ENCODE measurements around the gene TAAR6. TPM values are rescaled to one million over a fixed set of nuclear protein-coding genes. Genes with fewer than 3 reads are reported as not detected.

The TAAR6 gene
- total and polyA plus RNA-seq, 8 donors = not detected

GRCh38 chr6:132567566-132567965 is 2.6 kb upstream of the TAAR6 start:
- Histone ChIP-seq H3K9me3 (no peaks in the 10 kb centered on the region), H3K4me1 (peaks cover 0 to 3% of the 10 kb centered on the region in 2 donors), H3K4me3 (no peak overlapping the region), H3K27ac (no peak overlapping the region), H3K36me3 (no peaks in the 10 kb centered on the region), H3K27me3 (peaks cover 3 to 19% of the 10 kb centered on the region in 2 donors)
- DNase-seq (no peak), ATAC-seq (no peak)
- intact Hi-C loops (cut with DNase I) = no loop called here
- no peak for TF ChIP-seq CTCF (IDR thresholded peaks at IDR 0.05)

- Histone ChIP-seq H3K4me3 (no peak overlapping the region), H3K27me3 (peaks cover 0 to 19% of the 10 kb centered on the region in 2 donors), H3K27ac (no peak overlapping the region), H3K9me3 (no peaks in the 10 kb centered on the region), H3K4me1 (peaks cover 0 to 3% of the 10 kb centered on the region in 2 donors), H3K36me3 (no peaks in the 10 kb centered on the region)
- intact Hi-C loops (cut with DNase I) = no loop called here
- ATAC-seq (no peak), DNase-seq (no peak)
- TF ChIP-seq CTCF (IDR thresholded peaks at IDR 0.05) = no peak
These were observed 1.5 kb upstream of the TAAR6 start for GRCh38 chr6:132568611-132569010.

- no peak for ATAC-seq
These were observed 952 bp upstream of the TAAR6 start for GRCh38 chr6:132569170-132569569.

GRCh38 chr6:132571774-132572173 is 1.7 kb downstream of the TAAR6 start:
- H3K4me1 ChIP-seq = peaks cover 0 to 3% of the 10 kb centered on the region in 2 donors
- no peak for TF ChIP-seq CTCF (IDR thresholded peaks at IDR 0.05)
- H3K27ac ChIP-seq = peak overlapping the region in 1 of 2 donors; percentile 64
- H3K36me3 ChIP-seq = no peaks in the 10 kb centered on the region
- no peak for ATAC-seq
- H3K9me3 ChIP-seq = no peaks in the 10 kb centered on the region
- intact Hi-C loops (cut with DNase I) = no loop called here
- H3K4me3 ChIP-seq = no peak overlapping the region
- H3K27me3 ChIP-seq = no peaks in the 10 kb centered on the region
- no peak for DNase-seq

More at GRCh38 chr6:132569170-132569569, 952 bp upstream of the TAAR6 start:
- no peak for DNase-seq
- peaks cover 0 to 3% of the 10 kb centered on the region in 2 donors for H3K4me1 ChIP-seq
- no peak for TF ChIP-seq CTCF (IDR thresholded peaks at IDR 0.05)
- H3K36me3 ChIP-seq = no peaks in the 10 kb centered on the region
- no peak overlapping the region for H3K27ac ChIP-seq
- H3K9me3 ChIP-seq = no peaks in the 10 kb centered on the region
- no peak overlapping the region for H3K4me3 ChIP-seq
- intact Hi-C loops (cut with DNase I) = no loop called here
- H3K27me3 ChIP-seq = peaks cover 0 to 18% of the 10 kb centered on the region in 2 donors

GRCh38 chr6:132584698-132585097 is 14.6 kb downstream of the TAAR6 start:
- H3K27ac ChIP-seq = no peak overlapping the region
- H3K9me3 ChIP-seq = no peaks in the 10 kb centered on the region
- no peak for TF ChIP-seq CTCF (IDR thresholded peaks at IDR 0.05)
- no peak overlapping the region for H3K4me3 ChIP-seq
- H3K4me1 ChIP-seq = no peaks in the 10 kb centered on the region
- H3K36me3 ChIP-seq = no peaks in the 10 kb centered on the region
- DNase-seq (no peak), ATAC-seq (no peak)
- H3K27me3 ChIP-seq = no peaks in the 10 kb centered on the region
- intact Hi-C loops (cut with DNase I) = no loop called here
